CD14-positive monocyte (primary cell): ENCODE data around the gene RCAN3. TPM values are rescaled to one million over a fixed set of nuclear protein-coding genes. Genes with fewer than 3 reads are reported as not detected.

Experiments
- DNase-seq, 3 donors: peaks; one replicate each; pipeline ENCODE4 v3.0.0-alpha.2; 2011 to 2022
- H2AFZ ChIP-seq: 2 replicates; pipeline ENCODE4 v1.6.0; 2012; ENCODE audit warnings: mild to moderate bottlenecking, low read depth, low read length, inconsistent platforms; ENCODE audit not compliant: insufficient read depth, poor library complexity, severe bottlenecking
- H3K27ac ChIP-seq, 2 donors: 1 replicate in 1 of 2; 2 replicates in 1 of 2; pipeline ENCODE4 v1.5.1; 2012 to 2013; ENCODE audit warnings: low read length in 2 of 2, control low read depth in 1 of 2, inconsistent platforms in 1 of 2, low read depth in 1 of 2, mild to moderate bottlenecking in 1 of 2
- H3K27me3 ChIP-seq, 2 donors: one replicate each; pipeline versions ENCODE4 v1.6.0 to v1.6.1; 2011 to 2013; ENCODE audit warnings: low read length in 2 of 2; ENCODE audit not compliant: control insufficient read depth in 2 of 2, insufficient read depth in 2 of 2
- H3K36me3 ChIP-seq, 2 donors: replicated peaks in 1 of 2; 1 replicate in 1 of 2; 2 replicates in 1 of 2; pipeline versions ENCODE4 v1.5.1 to v1.6.1; 2012 to 2013; ENCODE audit warnings: low read length in 2 of 2, control low read depth in 1 of 2, inconsistent platforms in 1 of 2, mild to moderate bottlenecking in 1 of 2; ENCODE audit not compliant: insufficient read depth in 2 of 2, control insufficient read depth in 1 of 2
- H3K4me1 ChIP-seq, 2 donors: 1 replicate in 1 of 2; 2 replicates in 1 of 2; pipeline versions ENCODE4 v1.5.1 to v1.6.1; 2012 to 2013; ENCODE audit warnings: low read length in 2 of 2, control low read depth in 1 of 2, inconsistent platforms in 1 of 2, mild to moderate bottlenecking in 1 of 2, moderate library complexity in 1 of 2; ENCODE audit not compliant: insufficient read depth in 2 of 2, control insufficient read depth in 1 of 2
- H3K4me2 ChIP-seq: replicated peaks from 2 replicates; pipeline ENCODE3; 2012; ENCODE audit warnings: low read length, moderate library complexity, mild to moderate bottlenecking; ENCODE audit not compliant: poor library complexity, severe bottlenecking; ENCODE audit errors: extremely low read depth
- H3K4me3 ChIP-seq, 3 experiments: fragments of 200-600 bp in 1 of 3; sonication (generic) in 1 of 3; replicated peaks in 1 of 3; 1 replicate in 2 of 3; 2 replicates in 1 of 3; pipeline ENCODE4 v1.5.1; 2011 to 2013; ENCODE audit warnings: low read length in 3 of 3, mild to moderate bottlenecking in 3 of 3, control low read depth in 2 of 3, low read depth in 2 of 3, inconsistent platforms in 1 of 3, moderate library complexity in 1 of 3
- H3K79me2 ChIP-seq: 2 replicates; pipeline ENCODE4 v1.6.0; 2012; ENCODE audit warnings: mild to moderate bottlenecking, control low read depth, inconsistent platforms, low read length, moderate library complexity; ENCODE audit not compliant: insufficient read depth
- H3K9ac ChIP-seq: 2 replicates; pipeline ENCODE4 v1.6.0; 2017; ENCODE audit warnings: low read length, mild to moderate bottlenecking; ENCODE audit not compliant: insufficient read depth, poor library complexity, severe bottlenecking
- H3K9me3 ChIP-seq, 2 donors: replicated peaks in 1 of 2; 1 replicate in 1 of 2; 2 replicates in 1 of 2; pipeline versions ENCODE4 v1.5.1 to v1.6.1; 2012 to 2013; ENCODE audit warnings: low read length in 2 of 2, control low read depth in 1 of 2; ENCODE audit not compliant: control insufficient read depth in 1 of 2, insufficient read depth in 1 of 2
- H4K20me1 ChIP-seq: 2 replicates; pipeline ENCODE4 v1.6.0; 2012; ENCODE audit warnings: mild to moderate bottlenecking, low read length, control low read depth, moderate library complexity; ENCODE audit not compliant: insufficient read depth
- H3K27ac Mint-ChIP-seq, 7 donors: one replicate each; pipeline ENCODE4 v1.8.0; 2020; ENCODE audit warnings: mild to moderate bottlenecking in 7 of 7, mixed read lengths in 7 of 7, moderate library complexity in 6 of 7, inconsistent platforms in 2 of 7
- H3K27me3 Mint-ChIP-seq, 3 donors: one replicate each; pipeline ENCODE4 v1.8.0; 2021 to 2022; ENCODE audit warnings: low read depth in 3 of 3, mild to moderate bottlenecking in 3 of 3, mixed read lengths in 3 of 3, moderate library complexity in 3 of 3, inconsistent platforms in 1 of 3
- H3K36me3 Mint-ChIP-seq, 2 donors: one replicate each; pipeline ENCODE4 v1.8.0; 2020; ENCODE audit warnings: mixed read lengths in 2 of 2, inconsistent platforms in 1 of 2, mild to moderate bottlenecking in 1 of 2
- H3K4me1 Mint-ChIP-seq: one replicate; pipeline ENCODE4 v1.8.0; 2020; ENCODE audit warnings: mild to moderate bottlenecking, mixed read lengths
- H3K4me3 Mint-ChIP-seq, 2 donors: one replicate each; pipeline ENCODE4 v1.8.0; 2020; ENCODE audit warnings: mild to moderate bottlenecking in 2 of 2, mixed read lengths in 2 of 2, moderate library complexity in 1 of 2
- H3K9me3 Mint-ChIP-seq, 7 donors: one replicate each; pipeline ENCODE4 v1.8.0; 2020 to 2022; ENCODE audit warnings: mixed read lengths in 7 of 7, mild to moderate bottlenecking in 6 of 7, moderate library complexity in 6 of 7, inconsistent platforms in 2 of 7
- CTCF ChIP-seq: fragments of 200-600 bp; IDR thresholded peaks from one replicate; pipeline ENCODE4 v1.8.0; 2022; ENCODE audit warnings: antibody characterized with exemption, mild to moderate bottlenecking
- WGBS: methylation state at CpG from one replicate; pipeline ENCODE4 v1.1.5; 2013; ENCODE audit warnings: missing lambda C conversion rate; ENCODE audit not compliant: insufficient coverage; 5-methylcytosine and 5-hydroxymethylcytosine counted together
- intact Hi-C, 2 donors: fragments of 100-400 bp; cut with micrococcal nuclease; formaldehyde crosslinking; loops; one replicate each; pipeline versions ENCODE4 v1.15.0 to v1.15.1; 2023
- polyA plus RNA-seq, 3 donors: library from polyadenylated mRNA; depleted of rRNA in 1 of 3; unstranded in 2 of 3; stranded (reverse) in 1 of 3; fragments of 300-500 nt in 2 of 3; fragments of >200 nt in 1 of 3; fragmentation: Illumina TruSeq in 2 of 3; gene quantifications; 1 replicate in 2 of 3; 2 replicates in 1 of 3; pipeline ENCODE4 v1.2.3, GENCODE V29; 2012 to 2021

Gene RCAN3
- polyA plus RNA-seq, 3 donors = 7.1 to 9.1 (median 8.8) TPM

- Mint-ChIP-seq H3K27me3 (peaks cover 4 to 7% (median 4%) of the 10 kb centered on the region in 3 donors), H3K9me3 (peaks cover 0 to 2% (median 0%) of the 10 kb centered on the region in 7 donors), H3K4me3 (no peak overlapping the region), H3K27ac (no peak overlapping the region), H3K36me3 (no peaks in the 10 kb centered on the region), H3K4me1 (peaks cover 11% of the 10 kb centered on the region)
- Histone ChIP-seq H3K27ac (no peak overlapping the region), H2AFZ (no peak overlapping the region), H3K4me2 (no peak overlapping the region), H3K4me1 (peaks cover 6 to 7% of the 10 kb centered on the region in 2 donors), H4K20me1 (no peaks in the 10 kb centered on the region), H3K9me3 (no peaks in the 10 kb centered on the region), H3K4me3 (no peak overlapping the region), H3K36me3 (no peaks in the 10 kb centered on the region), H3K79me2 (no peaks in the 10 kb centered on the region), H3K27me3 (no peaks in the 10 kb centered on the region), H3K9ac (no peak overlapping the region)
- no peak for DNase-seq
- intact Hi-C loops = no loop called here
- no peak for TF ChIP-seq CTCF
- 88% methylated on average over 4 of the region's 14 CpGs for whole genome bisulfite sequencing
These were observed 73.4 kb downstream of the RCAN3 start for GRCh38 chr1:24575905-24576587.

- H3K4me3 ChIP-seq = no peak overlapping the region
- H3K36me3 ChIP-seq = no peaks in the 10 kb centered on the region
- no peak overlapping the region for H3K27ac ChIP-seq
- no peaks in the 10 kb centered on the region for H4K20me1 ChIP-seq
- no peak for TF ChIP-seq CTCF
- no peak overlapping the region for H3K4me2 ChIP-seq
- H3K36me3 Mint-ChIP-seq = no peaks in the 10 kb centered on the region
- no peak overlapping the region for H3K4me3 Mint-ChIP-seq
- H3K27me3 Mint-ChIP-seq = peaks cover 2 to 5% (median 3%) of the 10 kb centered on the region in 3 donors
- H3K9me3 ChIP-seq = no peaks in the 10 kb centered on the region
- H3K9me3 Mint-ChIP-seq = peaks cover 0 to 1% (median 0%) of the 10 kb centered on the region in 7 donors
- H3K27me3 ChIP-seq = no peaks in the 10 kb centered on the region
- no peak overlapping the region for H3K9ac ChIP-seq
- intact Hi-C loops = no loop called here
- DNase-seq = no peak
- H3K79me2 ChIP-seq = no peaks in the 10 kb centered on the region
- H3K4me1 ChIP-seq = no peaks in the 10 kb centered on the region
- H3K27ac Mint-ChIP-seq = no peak overlapping the region
- H3K4me1 Mint-ChIP-seq = no peaks in the 10 kb centered on the region
- 98% methylated on average over 5 of the region's 7 CpGs for WGBS
- no peak overlapping the region for H2AFZ ChIP-seq
These were observed 76.2 kb downstream of the RCAN3 start for GRCh38 chr1:24578846-24579245.
